ENCODE results near the gene METTL23. TPM values are rescaled to one million over a fixed set of nuclear protein-coding genes. Genes with fewer than 3 reads are reported as not detected.
A peak's percentile ranks its signal among the peaks of the same experiment; 100 is the strongest.

Gene METTL23
- total RNA-seq, 1 donor from 2014 or later = 31.2 TPM

DNA sequence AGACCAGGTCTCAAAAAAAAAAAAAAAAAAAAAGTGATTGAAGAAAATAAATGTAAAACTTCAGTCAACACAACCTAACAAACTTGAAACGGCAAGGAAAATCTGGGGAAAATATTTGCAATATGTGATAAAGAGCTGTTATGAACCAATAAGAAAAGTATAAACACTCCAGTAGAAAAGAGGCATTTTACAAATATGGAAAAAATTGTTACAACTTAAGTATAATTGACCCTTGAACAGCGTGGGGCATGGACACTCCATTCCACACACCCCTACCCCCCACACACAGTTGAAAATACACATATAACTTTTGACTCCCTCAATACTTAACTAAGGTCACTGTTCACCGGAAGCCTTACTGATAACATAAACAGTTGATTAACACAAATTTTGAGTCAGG lies 31.9 kb downstream of the METTL23 start:
- intact Hi-C loops (cut with DNase I) = no loop called here

DNA sequence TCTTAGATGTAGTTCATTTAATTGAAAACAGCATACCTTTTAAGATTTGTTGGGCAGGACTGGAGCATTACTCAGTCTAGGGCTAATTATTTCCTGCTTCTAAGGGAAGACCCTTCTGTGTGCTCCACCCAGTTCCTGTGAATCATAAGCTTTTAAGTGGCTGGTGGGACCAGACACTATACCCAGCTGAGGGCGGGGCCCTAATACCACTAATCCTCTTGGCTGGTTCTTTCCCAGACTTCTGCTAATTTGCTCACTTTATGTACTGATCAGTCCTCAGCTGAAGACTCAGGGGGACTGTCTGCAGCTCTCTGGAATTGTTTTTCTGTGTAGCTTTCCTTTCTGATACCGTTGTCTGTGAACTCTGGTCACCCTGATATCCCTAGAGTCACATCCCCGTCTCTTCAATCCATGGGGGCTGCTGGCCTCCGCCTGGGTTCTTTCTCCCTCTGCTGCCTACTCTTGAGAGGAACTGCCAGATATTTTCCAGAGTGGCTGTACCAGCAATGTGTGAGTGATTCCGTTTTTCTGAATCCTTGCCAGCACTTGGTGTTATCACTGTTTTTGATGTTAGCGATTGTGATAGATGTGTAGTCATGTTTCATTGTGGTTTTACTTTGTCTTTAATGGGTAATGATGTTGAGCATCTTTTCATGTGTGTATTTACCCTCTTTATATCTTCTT lies 46.3 kb downstream of the METTL23 start:
- Histone ChIP-seq H3K9me3 (no peaks in the 10 kb centered on the region), H3K4me1 (no peaks in the 10 kb centered on the region), H3K27me3 (no peaks in the 10 kb centered on the region), H3K36me3 (peaks cover 62 to 72% of the 10 kb centered on the region in 2 donors), H3K4me3 (no peak overlapping the region), H3K27ac (peak overlapping the region in 1 of 2 donors; percentile 28)
- intact Hi-C loops (cut with DNase I) = no loop called here
- no peak for DNase-seq (ENCODE audit: low spot score in 2 of 2)
- TF ChIP-seq, protein P1, sequence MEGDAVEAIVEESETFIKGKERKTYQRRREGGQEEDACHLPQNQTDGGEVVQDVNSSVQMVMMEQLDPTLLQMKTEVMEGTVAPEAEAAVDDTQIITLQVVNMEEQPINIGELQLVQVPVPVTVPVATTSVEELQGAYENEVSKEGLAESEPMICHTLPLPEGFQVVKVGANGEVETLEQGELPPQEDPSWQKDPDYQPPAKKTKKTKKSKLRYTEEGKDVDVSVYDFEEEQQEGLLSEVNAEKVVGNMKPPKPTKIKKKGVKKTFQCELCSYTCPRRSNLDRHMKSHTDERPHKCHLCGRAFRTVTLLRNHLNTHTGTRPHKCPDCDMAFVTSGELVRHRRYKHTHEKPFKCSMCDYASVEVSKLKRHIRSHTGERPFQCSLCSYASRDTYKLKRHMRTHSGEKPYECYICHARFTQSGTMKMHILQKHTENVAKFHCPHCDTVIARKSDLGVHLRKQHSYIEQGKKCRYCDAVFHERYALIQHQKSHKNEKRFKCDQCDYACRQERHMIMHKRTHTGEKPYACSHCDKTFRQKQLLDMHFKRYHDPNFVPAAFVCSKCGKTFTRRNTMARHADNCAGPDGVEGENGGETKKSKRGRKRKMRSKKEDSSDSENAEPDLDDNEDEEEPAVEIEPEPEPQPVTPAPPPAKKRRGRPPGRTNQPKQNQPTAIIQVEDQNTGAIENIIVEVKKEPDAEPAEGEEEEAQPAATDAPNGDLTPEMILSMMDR (IDR thresholded peaks at IDR 0.05) = no peak

More for the DNA sequence above, 31.9 kb downstream of the METTL23 start:
- Histone ChIP-seq H3K36me3 (peaks cover 33 to 59% of the 10 kb centered on the region in 2 donors), H3K4me1 (no peaks in the 10 kb centered on the region), H3K4me3 (no peak overlapping the region), H3K27me3 (no peaks in the 10 kb centered on the region), H3K27ac (no peak overlapping the region), H3K9me3 (no peaks in the 10 kb centered on the region)
- TF ChIP-seq, protein P1 (IDR thresholded peaks at IDR 0.05) = no peak
- DNase-seq (ENCODE audit: low spot score in 2 of 2) = no peak

DNA sequence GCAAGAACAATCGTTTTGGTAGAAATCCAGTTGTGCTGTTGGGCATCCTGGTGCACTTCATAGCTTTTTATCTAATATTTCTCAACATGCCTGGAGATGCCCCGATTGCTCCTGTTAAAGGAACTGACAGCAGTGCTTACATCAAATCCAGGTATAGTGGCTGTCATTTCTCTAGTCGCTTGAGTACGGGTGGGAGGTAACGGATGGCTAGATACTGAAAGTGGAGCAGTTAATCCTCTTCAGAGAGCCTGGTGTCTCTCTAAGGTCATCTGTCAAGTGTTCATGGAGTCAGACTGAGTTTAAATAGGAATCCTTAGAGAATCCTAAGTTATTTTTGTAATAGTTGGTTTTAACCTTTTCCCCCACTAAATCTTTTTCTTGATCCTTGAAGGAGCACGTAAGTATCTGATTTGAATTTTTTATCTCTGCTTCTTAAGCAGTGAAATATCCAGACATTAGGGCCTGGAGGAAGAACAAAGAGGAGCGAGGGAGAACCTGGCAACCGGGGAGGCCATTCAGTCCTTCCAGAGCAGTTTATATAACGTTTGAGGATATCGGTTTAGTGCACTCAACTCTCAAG lies 48.5 kb downstream of the METTL23 start:
- no peak for DNase-seq (ENCODE audit: low spot score in 2 of 2)
- TF ChIP-seq, protein P1 (IDR thresholded peaks at IDR 0.05) = no peak
- Histone ChIP-seq H3K27ac (no peak overlapping the region), H3K36me3 (peaks cover 68 to 70% of the 10 kb centered on the region in 2 donors), H3K4me1 (no peaks in the 10 kb centered on the region), H3K27me3 (no peaks in the 10 kb centered on the region), H3K9me3 (no peaks in the 10 kb centered on the region), H3K4me3 (no peak overlapping the region)
- intact Hi-C loops (cut with DNase I) = no loop called here

DNA sequence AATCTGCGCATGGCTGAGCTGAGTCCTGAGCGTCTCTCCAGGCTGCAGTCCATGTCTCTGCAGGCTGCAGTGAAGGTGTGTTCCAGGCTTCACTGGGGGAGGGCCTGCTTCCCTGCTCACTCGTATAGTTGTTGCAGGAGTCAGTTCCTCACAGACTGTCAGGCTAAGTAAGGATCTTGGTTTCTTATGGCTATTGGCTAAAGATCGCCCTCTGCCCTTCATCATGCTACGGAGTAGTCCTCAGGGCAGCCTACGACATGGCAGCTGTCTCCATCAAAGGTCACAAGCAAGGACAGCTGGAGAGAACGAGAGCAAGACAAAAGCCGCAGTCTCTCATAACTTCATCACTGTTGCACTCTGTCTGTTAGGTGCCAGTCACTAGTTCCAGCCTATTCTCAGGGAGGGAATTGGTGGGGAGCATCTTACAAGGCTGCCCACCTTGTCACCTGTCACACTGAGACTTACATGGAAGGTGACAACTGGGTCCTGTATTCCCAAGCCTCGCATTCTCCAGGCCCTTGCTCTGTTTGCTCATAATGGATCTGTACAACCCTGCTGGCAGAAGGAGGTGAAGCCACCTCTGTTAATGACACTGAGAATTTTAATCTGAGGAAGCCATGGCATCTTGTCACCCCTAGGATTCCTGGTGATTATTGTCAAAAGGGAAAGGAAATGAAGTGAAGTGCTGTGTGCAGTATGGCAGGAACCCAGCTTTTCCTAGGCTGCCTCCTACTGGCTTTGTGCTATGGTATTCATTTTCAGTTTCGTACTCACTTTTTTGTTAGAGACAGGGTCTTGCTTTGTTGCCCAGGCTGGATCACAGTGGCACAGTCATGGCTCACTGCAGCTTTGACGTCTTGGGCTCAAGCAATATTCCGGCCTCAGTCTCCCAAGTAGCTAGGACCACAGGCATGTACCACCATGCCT lies 54.7 kb downstream of the METTL23 start:
- TF ChIP-seq, protein P1 (IDR thresholded peaks at IDR 0.05) = no peak
- no peak overlapping the region for H3K4me3 ChIP-seq
- H3K27me3 ChIP-seq = no peaks in the 10 kb centered on the region
- H3K4me1 ChIP-seq = no peaks in the 10 kb centered on the region
- H3K27ac ChIP-seq = no peak overlapping the region
- intact Hi-C loops (cut with DNase I) = no loop called here
- H3K36me3 ChIP-seq = peaks cover 49 to 59% of the 10 kb centered on the region in 2 donors
- H3K9me3 ChIP-seq = no peaks in the 10 kb centered on the region
- no peak for DNase-seq (ENCODE audit: low spot score in 2 of 2)

DNA sequence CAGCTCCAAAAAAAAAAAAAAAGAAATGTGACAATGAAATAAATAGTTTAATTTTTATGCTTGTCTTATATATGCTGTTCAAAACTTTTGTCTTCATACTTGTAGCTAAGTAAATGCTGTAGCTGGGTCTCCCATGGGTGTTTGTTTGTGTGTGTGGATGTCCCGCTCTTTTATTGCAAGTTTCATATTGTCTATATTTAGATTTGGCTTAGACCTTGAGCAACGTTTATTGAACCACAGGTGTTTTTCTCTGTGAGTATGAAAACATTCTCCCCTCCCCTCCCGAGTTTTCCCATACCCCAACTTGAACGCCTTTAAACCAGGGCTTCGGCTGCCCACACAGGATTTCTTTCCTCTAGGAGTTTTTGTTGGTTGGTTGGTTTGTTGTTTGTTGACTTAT lies 56.5 kb downstream of the METTL23 start:
- intact Hi-C loops (cut with DNase I) = no loop called here
- H3K27ac ChIP-seq = no peak overlapping the region
- H3K9me3 ChIP-seq = no peaks in the 10 kb centered on the region
- no peaks in the 10 kb centered on the region for H3K27me3 ChIP-seq
- peaks cover 31 to 42% of the 10 kb centered on the region in 2 donors for H3K36me3 ChIP-seq
- H3K4me1 ChIP-seq = no peaks in the 10 kb centered on the region
- no peak overlapping the region for H3K4me3 ChIP-seq
- no peak for DNase-seq (ENCODE audit: low spot score in 2 of 2)
- TF ChIP-seq, protein P1 (IDR thresholded peaks at IDR 0.05) = no peak

Other genes starting within 250 kb of the METTL23 start
- 12.7 TPM for gene RHBDF2, start 225.4 kb upstream of the METTL23 start, total RNA-seq
- 60.7 TPM for gene CYGB, start 189.1 kb upstream of the METTL23 start, total RNA-seq
- 0.43 TPM for gene PRCD, start 186.8 kb upstream of the METTL23 start, total RNA-seq
- gene ST6GALNAC2, start 141.0 kb upstream of the METTL23 start, total RNA-seq = 15.8 TPM
- gene ST6GALNAC1, start 83.1 kb upstream of the METTL23 start, total RNA-seq = 3.4 TPM
- gene MXRA7, start 15.9 kb upstream of the METTL23 start, total RNA-seq = 122 TPM
- gene JMJD6, start 233 bp upstream of the METTL23 start, total RNA-seq = 29.4 TPM
- gene SRSF2, start 10.5 kb downstream of the METTL23 start, total RNA-seq = 429 TPM
- 13.4 TPM for gene MFSD11, start 11.3 kb downstream of the METTL23 start, total RNA-seq
- gene MGAT5B, start 141.6 kb downstream of the METTL23 start, total RNA-seq = not detected

Data from ascending aorta (tissue), 2 donors.